HG03378 (cell line): Measurements from ENCODE around the gene LCE1A.

ENCODE experiments used
- ATAC-seq: cut with Tn5 transposase; IDR thresholded peaks from one replicate; pipeline ENCODE4 v1.9.1; 2021; ENCODE audit warnings: mild to moderate bottlenecking, moderate library complexity; ENCODE audit not compliant: unreplicated experiment

LCE1A gene

GRCh38 chr1:152869808-152870419 lies 42.6 kb downstream of the LCE1A start:
- no peak for ATAC-seq

DNA sequence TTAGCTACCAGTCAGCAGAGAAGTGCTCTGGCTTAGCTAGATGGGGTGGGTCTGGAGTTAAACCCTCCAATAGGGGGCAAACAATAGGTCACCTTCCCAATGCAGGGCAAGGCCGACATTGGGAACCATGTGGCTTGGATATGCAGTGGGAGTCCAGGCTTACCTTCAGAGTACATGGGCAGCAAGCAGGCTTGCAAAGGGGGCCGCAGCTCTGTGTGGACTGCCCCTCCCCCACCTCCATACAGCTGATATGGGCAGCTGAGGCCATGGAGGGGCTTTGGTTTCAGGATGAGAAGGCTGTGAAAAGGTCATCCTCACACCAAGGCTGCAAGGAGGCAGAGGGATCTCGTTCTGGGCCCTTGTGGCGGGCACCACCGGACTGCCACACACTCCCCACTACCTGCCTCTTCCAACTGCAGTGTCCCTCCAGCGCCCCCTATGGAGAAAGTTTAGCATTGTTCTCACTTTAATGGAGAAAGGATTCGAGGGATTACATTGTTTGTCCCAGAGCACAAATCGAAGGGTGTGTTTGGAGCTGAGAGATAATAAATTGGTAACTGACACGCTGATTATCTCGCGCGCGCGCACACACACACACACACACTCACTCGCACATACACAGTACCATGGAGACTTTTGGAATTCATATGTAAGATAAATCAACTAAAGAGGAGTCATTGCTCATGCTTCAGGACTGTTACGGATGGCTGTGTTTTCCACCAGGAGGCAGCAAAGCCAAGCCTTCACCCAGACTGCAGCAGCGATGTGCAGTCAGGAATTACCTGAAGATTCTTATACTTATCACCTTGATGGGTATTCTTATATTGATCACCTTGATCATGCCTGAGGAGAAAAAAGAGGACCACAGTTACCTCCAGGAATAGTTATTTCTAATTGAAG lies 43.8 kb downstream of the LCE1A start:
- no peak for ATAC-seq

DNA sequence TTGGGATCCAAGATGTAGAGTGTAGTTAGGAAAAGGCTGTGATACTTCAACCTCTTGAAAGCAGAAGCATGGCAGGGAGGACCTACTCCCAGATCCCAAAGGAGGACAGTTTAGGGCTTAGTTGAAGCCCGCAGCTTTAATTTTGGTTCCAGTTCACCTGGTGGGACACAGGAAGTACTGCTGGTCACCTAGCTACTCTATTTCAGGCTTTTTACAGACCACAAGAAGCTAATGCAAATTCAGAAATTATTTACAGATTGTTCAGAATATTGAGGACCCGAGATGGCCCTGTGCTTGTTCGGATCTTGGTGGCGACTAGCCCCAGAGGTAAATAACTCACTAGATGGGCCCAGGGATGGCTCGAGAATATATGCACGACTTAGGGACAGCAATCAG lies 44.5 kb downstream of the LCE1A start:
- ATAC-seq, result no peak

- ATAC-seq, result no peak
These were observed 46.2 kb downstream of the LCE1A start for GRCh38 chr1:152873495-152873894.

GRCh38 chr1:152876827-152877226 lies 49.6 kb downstream of the LCE1A start:
- no peak for ATAC-seq
